RPMI8226 (cell line): ENCODE data around the gene SLC25A33.
"Not testable (repeated sequence)": the region's sequence is repeated elsewhere in the genome, so short reads cannot be mapped to it uniquely, and the experiment has no call there.

ENCODE experiments used
- DNase-seq: peaks from one replicate; pipeline ENCODE4 v3.0.0-alpha.2; 2015

Gene SLC25A33

DNA sequence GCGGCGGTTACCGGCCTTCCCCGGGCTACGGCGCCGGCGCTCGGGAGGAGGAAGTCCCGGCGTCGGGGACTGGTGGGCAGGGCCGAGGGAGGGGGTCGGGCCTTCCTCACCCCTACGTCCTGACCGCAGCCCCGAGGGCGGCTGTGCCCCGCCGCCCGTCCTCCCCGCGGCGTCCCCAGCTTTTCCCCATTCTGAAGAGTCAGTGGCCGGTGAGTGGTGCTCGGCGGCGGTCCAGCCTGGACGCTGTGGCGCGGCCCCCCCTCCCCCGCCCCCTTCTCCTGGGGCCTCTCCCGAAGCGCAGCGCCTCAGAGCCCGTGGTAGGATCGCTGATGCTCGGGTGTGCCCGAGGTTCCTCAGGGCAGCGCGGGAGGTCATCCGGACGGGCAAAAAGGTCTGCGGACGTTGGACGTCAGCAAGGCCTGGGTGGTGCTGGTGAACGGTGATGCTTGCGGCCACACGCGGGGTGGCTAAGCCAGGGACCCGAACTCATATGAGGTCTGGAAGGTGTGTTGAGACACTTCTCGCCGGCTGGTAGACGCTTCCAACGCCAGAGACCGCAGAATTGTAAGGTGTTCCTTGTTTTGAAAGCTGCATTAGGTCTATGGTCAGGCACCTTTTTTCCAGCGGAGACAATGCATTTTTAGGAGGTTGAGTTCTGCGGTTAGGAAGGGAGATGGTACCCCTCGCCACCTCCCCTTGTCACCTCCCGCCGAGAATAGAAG is 725 bp downstream of the SLC25A33 start:
- DNase-seq: peak; percentile 72

- peak; percentile 56 for DNase-seq
Observed at GRCh38 chr1:9542430-9542829, 3.2 kb downstream of the SLC25A33 start.

DNA sequence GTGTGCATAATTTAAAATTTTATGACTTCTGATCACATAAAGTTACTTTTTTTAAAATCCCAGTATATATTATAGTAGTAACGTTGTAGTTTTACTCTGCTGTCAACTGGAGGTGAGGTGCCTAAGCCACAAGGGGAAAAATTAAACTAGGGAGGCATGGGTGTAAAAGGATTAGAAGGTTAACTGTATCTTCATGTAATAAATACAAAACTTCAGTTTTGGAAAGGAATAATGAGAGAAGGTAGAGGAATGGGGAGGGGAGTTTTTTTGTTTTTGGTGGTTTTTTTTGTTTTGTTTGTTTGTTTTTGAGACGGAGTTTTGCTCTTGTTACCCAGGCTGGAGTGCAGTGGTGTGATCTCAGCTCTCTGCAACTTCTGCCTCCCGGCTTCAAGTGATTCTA is 5.7 kb downstream of the SLC25A33 start:
- DNase-seq: no peak

GRCh38 chr1:9549955-9550546 is 10.8 kb downstream of the SLC25A33 start:
- DNase-seq: no peak

GRCh38 chr1:9551984-9552383 is 12.7 kb downstream of the SLC25A33 start:
- no peak for DNase-seq

DNA sequence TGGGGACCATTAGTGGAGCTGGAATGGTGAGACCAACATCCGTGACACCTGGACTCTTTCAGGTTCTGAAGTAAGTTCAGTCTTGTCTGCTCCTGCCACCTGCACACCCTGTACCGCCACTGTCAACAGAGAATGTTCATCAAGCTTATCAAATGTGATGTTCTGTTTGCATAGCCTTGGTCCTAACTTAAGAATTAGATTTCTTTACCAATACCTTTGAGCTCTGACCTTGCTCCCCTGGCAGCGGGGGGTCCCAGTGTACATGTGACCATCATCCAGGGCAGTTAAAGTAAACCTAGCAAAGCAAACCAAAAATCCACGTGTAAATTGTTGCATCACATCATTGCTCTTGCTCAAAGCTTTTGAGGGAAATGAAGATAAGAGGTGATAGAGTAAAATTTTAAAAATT is 14.5 kb downstream of the SLC25A33 start:
- DNase-seq: no peak

GRCh38 chr1:9555942-9556341 is 16.7 kb downstream of the SLC25A33 start:
- DNase-seq: no peak

DNA sequence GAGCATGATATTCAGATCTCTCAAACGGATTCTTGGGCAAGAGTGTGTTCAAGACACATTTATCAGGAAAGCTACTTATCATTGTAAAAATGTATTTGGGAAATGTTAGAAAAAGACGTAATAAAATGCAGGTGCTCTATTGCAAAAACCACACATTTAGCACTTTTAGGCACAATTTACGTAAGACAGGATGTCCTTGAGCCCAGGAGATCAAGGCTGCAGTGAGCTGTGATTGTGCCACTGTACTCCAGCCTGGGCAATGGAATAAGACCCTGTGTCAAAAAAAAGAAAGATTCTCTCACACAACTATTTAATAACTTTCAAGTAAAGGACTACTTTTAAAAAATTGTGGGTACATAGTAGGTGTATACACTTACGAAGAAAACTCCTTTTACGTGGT is 18.4 kb downstream of the SLC25A33 start:
- no peak for DNase-seq

DNA sequence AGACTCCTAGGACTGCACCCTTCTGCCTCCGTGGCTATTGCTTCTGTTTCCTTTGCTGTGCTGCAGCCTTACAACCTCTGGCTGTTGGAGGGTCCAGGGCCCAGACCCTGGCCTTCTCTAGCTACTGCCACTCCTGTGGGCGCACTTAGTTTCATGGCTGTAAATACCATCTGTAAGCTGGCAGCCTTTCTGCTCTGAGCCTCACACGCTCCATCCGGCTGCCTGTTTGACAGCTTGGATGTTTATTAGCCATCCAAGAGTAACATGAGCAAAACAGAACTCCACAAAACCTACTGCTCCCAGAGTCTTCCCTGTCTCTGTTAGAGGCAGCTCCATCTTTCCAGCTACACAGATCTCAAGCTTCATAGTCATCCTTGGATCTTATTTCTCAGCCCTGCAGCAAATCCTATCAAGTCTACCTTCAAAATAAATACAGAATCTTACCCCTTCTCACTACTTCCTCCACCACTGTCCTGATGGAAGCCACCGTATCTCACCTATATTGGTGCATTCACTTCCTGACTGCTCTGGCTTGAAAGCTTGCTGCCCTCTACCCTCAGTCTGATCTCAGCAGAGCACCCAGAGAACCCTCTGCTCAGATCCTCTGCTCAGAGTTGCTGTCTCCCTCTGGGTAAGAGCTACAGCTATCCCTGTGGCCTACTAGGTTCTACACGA is 19.1 kb downstream of the SLC25A33 start:
- no peak for DNase-seq

DNA sequence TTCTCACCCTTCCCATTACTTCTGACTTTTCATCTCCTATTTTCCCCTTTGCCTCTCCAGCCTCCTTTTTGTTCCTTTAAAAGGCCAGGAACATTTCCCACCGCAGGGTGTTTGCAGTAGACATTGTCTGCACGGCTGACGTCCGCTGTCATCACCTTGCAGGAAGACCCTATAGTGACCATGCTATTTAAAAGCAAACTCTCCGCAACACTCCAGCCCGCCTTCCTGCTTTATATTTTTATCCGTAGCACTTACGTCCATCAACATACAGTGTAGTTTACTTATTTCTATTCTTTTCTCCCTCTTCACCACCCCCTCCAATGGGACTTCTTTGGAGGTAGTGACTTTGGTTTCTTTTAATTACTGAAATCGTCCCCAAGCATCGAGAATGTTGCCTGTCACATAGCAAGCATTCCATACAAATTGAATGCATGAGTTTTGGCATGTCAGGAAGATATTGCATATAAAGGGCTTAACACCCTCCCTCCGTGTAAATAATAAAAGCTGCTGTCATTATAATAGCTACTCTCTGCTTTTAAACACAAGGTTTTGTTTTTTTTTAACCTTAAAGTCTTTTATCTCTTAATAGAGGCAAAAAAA is 19.8 kb downstream of the SLC25A33 start:
- DNase-seq: no peak

- DNase-seq: no peak
Observed at GRCh38 chr1:9559673-9560072, 20.4 kb downstream of the SLC25A33 start.

- not testable (repeated sequence) for DNase-seq
Observed at GRCh38 chr1:9560090-9560489, 20.8 kb downstream of the SLC25A33 start.

GRCh38 chr1:9561429-9561828 is 22.2 kb downstream of the SLC25A33 start:
- no peak for DNase-seq

DNA sequence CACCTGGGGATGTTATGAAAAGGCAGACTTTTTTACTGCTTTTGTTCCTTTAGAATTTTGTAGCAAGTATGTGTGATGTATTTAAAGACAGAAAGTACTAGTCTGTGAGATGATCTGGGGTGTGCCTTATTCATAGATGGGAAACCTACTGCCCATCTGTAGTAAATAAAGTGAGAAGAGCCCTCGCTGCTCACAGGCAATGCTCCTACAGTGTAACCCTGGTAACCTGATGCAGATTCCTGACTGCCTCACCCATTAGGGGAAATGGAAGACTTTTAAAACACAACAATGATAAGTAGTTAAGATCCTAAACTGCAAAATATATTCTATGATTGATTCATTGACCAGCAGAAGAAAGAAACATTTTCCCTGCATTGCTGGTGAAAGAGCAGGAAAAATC is 30.0 kb downstream of the SLC25A33 start:
- DNase-seq: no peak

- DNase-seq: not testable (repeated sequence)
Observed at GRCh38 chr1:9570886-9571529, 31.7 kb downstream of the SLC25A33 start.

DNA sequence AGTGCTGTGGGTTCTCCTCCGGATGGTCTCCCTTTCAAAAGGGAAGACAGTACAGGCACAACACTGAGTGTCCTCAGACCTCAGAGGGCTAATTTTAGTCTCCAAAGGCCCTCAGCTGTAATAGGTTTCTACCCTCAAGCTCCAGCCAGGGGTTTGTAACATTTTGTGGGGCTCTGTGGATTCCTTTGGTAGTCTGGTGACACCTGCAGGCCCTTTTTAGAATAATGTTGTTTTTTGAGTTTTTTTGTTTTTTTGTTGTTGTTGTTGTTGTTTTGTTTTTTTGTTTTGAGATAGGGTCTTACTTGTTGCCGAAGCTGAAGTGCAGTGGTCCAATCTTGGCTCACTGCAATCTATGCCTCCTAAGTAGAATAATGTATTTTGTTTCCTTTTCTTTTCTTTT is 34.5 kb downstream of the SLC25A33 start:
- DNase-seq: peak; percentile 51

- DNase-seq: no peak
Observed at GRCh38 chr1:9575486-9575885, 36.2 kb downstream of the SLC25A33 start.

- no peak for DNase-seq
Observed at GRCh38 chr1:9576903-9577302, 37.6 kb downstream of the SLC25A33 start.

DNA sequence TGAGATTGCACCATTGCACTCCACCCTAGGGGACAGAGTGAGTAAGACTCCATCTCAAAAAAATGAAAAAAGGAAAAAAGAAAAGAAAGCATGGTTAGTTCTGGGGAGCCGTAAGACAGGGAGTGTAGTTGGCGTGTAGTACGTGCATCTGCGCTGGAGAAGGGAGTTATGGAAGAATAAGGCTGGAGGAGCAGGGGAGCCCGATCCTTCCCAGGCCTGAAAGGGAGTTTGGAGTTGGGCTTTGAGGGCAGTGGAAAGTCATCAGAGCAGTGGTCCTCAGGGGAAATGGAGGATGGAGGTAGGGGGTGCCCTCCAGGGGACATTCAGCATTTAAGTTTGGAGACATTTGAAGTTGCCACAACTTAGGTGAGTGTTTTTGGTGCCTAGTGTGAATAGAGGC is 38.2 kb downstream of the SLC25A33 start:
- DNase-seq: no peak

DNA sequence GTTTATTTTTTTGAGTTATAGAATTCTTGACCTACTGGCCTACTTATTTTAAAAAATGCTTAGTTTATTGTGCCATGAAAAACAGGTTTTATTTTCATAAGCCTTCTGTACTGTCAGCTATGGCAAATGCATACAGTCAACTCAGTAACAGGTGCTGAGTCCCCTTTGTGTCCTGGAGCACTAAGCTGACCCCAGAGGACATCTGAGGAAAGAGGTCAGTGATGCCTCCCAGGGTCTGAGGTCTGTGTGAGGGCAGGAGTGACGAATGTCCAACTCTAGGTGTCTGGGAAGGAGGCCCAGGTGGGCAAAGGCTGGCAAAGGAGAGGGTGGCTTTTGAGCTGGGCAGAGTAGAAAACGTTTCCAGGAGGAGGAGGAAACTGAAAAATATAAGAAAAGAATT is 41.7 kb downstream of the SLC25A33 start:
- DNase-seq: no peak

- DNase-seq: no peak
Observed at GRCh38 chr1:9586147-9586766, 47.0 kb downstream of the SLC25A33 start.

DNA sequence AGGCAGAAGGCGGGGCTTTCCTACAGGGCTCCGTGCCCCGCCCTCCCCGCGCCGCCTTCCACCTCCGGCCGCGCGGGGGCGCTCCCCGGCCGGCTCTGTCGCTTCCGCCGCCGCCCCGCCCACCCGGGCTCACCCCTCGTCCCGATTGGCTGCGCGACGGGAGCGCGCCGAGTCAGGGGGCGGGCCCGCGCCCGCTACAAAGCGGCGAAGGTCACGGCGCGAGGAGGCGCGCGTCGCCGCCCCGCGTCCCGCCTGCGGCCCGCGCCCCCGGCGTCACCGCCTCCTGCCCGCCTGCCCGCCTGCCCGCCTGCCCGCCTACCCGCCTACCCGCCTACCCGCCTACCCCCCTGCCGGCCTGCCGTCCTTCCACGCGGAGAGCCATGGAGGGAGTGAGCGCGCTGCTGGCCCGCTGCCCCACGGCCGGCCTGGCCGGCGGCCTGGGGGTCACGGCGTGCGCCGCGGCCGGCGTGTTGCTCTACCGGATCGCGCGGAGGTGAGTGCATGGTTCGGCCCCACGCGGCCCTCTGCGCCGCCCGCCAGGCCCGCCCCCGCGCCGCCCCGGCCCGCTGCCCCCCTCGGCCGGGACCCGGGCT is 49.4 kb downstream of the SLC25A33 start, which contains the start of gene TMEM201:
TSS of gene TMEM201 (plus strand) at position 361 of the 593 bp plus-strand sequence. CDS start at position 381, 20 bp downstream.
- peak; percentile 99 for DNase-seq
